ENCODE measurements around the gene PCDH1. TPM values are rescaled to one million over a fixed set of nuclear protein-coding genes. Genes with fewer than 3 reads are reported as not detected.

The PCDH1 gene
- total and polyA plus RNA-seq, 10 donors, result 0.30 to 11.4 (median 5.3) TPM

- no peaks in the 10 kb centered on the region for H3K9me3 ChIP-seq
- H3K4me3 ChIP-seq, result no peak overlapping the region
- intact Hi-C loops (cut with DNase I; ENCODE audit: low total_unique reads), result no loop called here
- no peak overlapping the region for H3K27ac ChIP-seq
- peaks cover 0 to 6% (median 0%) of the 10 kb centered on the region in 7 donors for H3K27me3 ChIP-seq (replicated peaks in 1 of 7)
- WGBS, 5 donors, result 44 to 51% (median 49%) methylated on average over 7 to 8 of the region's 8 CpGs
- H3K36me3 ChIP-seq, result no peaks in the 10 kb centered on the region
- DNase-seq, result no peak
- TF ChIP-seq POLR2AphosphoS5 (IDR thresholded peaks at IDR 0.05) (peak in 1 of 3 donors; percentile 35), POLR2A (IDR thresholded peaks at IDR 0.05) (no peak)
- TF ChIP-seq, protein P1, sequence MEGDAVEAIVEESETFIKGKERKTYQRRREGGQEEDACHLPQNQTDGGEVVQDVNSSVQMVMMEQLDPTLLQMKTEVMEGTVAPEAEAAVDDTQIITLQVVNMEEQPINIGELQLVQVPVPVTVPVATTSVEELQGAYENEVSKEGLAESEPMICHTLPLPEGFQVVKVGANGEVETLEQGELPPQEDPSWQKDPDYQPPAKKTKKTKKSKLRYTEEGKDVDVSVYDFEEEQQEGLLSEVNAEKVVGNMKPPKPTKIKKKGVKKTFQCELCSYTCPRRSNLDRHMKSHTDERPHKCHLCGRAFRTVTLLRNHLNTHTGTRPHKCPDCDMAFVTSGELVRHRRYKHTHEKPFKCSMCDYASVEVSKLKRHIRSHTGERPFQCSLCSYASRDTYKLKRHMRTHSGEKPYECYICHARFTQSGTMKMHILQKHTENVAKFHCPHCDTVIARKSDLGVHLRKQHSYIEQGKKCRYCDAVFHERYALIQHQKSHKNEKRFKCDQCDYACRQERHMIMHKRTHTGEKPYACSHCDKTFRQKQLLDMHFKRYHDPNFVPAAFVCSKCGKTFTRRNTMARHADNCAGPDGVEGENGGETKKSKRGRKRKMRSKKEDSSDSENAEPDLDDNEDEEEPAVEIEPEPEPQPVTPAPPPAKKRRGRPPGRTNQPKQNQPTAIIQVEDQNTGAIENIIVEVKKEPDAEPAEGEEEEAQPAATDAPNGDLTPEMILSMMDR (IDR thresholded peaks at IDR 0.05 in 8 of 11, conservative IDR thresholded peaks at IDR 0.05 in 3 of 11), result no peak
- peaks cover 0 to 11% (median 0%) of the 10 kb centered on the region in 6 donors for H3K4me1 ChIP-seq
Measured at GRCh38 chr5:141855265-141856036, 22.8 kb downstream of the PCDH1 start.

GRCh38 chr5:141853895-141854626 is 24.1 kb downstream of the PCDH1 start:
- no peak overlapping the region for H3K4me3 ChIP-seq
- H3K4me1 ChIP-seq, result peaks cover 0 to 16% (median 4%) of the 10 kb centered on the region in 6 donors
- H3K27me3 ChIP-seq (replicated peaks in 1 of 7), result no peaks in the 10 kb centered on the region
- no peak overlapping the region for H3K27ac ChIP-seq
- H3K9me3 ChIP-seq, result no peaks in the 10 kb centered on the region
- TF ChIP-seq, protein P1 (IDR thresholded peaks at IDR 0.05 in 8 of 11, conservative IDR thresholded peaks at IDR 0.05 in 3 of 11), result no peak
- no peak for TF ChIP-seq POLR2AphosphoS5 (IDR thresholded peaks at IDR 0.05)
- no peak for TF ChIP-seq POLR2A (IDR thresholded peaks at IDR 0.05)
- intact Hi-C loops (cut with DNase I; ENCODE audit: low total_unique reads), result no loop called here
- 80 to 87% (median 83%) methylated on average over 31 to 33 of the region's 33 CpGs for WGBS, 5 donors
- no peak for DNase-seq
- H3K36me3 ChIP-seq, result no peaks in the 10 kb centered on the region

- intact Hi-C loops (cut with DNase I; ENCODE audit: low total_unique reads), result no loop called here
- H3K4me1 ChIP-seq, result peaks cover 0 to 27% (median 13%) of the 10 kb centered on the region in 6 donors
- TF ChIP-seq, protein P1 (IDR thresholded peaks at IDR 0.05 in 8 of 11, conservative IDR thresholded peaks at IDR 0.05 in 3 of 11), result no peak
- no peak for TF ChIP-seq POLR2A (IDR thresholded peaks at IDR 0.05)
- TF ChIP-seq POLR2AphosphoS5 (IDR thresholded peaks at IDR 0.05), result no peak
- no peaks in the 10 kb centered on the region for H3K9me3 ChIP-seq
- H3K36me3 ChIP-seq, result no peaks in the 10 kb centered on the region
- no peak overlapping the region for H3K4me3 ChIP-seq
- no peak overlapping the region for H3K27ac ChIP-seq
- no peak for DNase-seq
- no peaks in the 10 kb centered on the region for H3K27me3 ChIP-seq (replicated peaks in 1 of 7)
- WGBS, 5 donors, result 72 to 87% (median 80%) methylated on average over 2 to 3 of the region's 3 CpGs
Measured at GRCh38 chr5:141852448-141852847, 25.8 kb downstream of the PCDH1 start.
